SK-N-SH (cell line): ENCODE results near the gene GEMIN8. TPM values are rescaled to one million over a fixed set of nuclear protein-coding genes. Genes with fewer than 3 reads are reported as not detected.
A peak's percentile ranks its signal among the peaks of the same experiment; 100 is the strongest.

Source experiments
- CTCF ChIA-PET: fragments of 300-600, 350-600 bp; formaldehyde crosslinking; extraction: SDS; loops from one replicate; lab custom pipeline; 2021; lab: Yijun Ruan, JAX
- POLR2A ChIA-PET: fragments of 350-600 bp; sonication (Branson Sonifier 250); formaldehyde crosslinking; extraction: SDS; loops from one replicate; lab custom pipeline; 2020; ENCODE audit warnings: antibody characterized with exemption, inconsistent platforms; lab: Yijun Ruan, JAX
- DNase-seq: peaks from one replicate; pipeline ENCODE4 v3.0.0; 2012
- H2AFZ ChIP-seq: fragments of 200-600 bp; sonication (generic); 2 replicates; pipeline ENCODE4 v1.8.1; 2016; ENCODE audit warnings: antibody characterized with exemption, mild to moderate bottlenecking, low read depth
- H3F3A ChIP-seq: fragments of 200-600 bp; sonication (generic); replicated peaks from 2 replicates; pipeline ENCODE3; 2016; ENCODE audit warnings: antibody characterized with exemption, mild to moderate bottlenecking; ENCODE audit not compliant: insufficient read depth
- H3K27ac ChIP-seq, 2 experiments: fragments of 200-500 bp in 1 of 2; fragments of 200-600 bp in 1 of 2; sonication (Bioruptor generic) in 1 of 2; sonication (generic), shearing (Covaris generic) in 1 of 2; 2 replicates each; pipeline versions ENCODE4 v1.5.1 to v1.6.1; 2014 to 2016; ENCODE audit warnings: low read depth in 2 of 2, inconsistent platforms in 1 of 2, low read length in 1 of 2, mild to moderate bottlenecking in 1 of 2, mixed read lengths in 1 of 2
- H3K27me3 ChIP-seq: fragments of 200-600 bp; sonication (generic), shearing (Covaris generic); 2 replicates; pipeline ENCODE4 v1.6.1; 2016; ENCODE audit warnings: mixed run types; ENCODE audit not compliant: insufficient read depth
- H3K36me3 ChIP-seq, 2 experiments: fragments of 200-500 bp in 1 of 2; fragments of 200-600 bp in 1 of 2; sonication (Bioruptor generic) in 1 of 2; sonication (generic) in 1 of 2; replicated peaks in 1 of 2; 2 replicates each; pipeline versions ENCODE3 to v1.5.1; 2014 to 2016; ENCODE audit warnings: low read length in 1 of 2, mild to moderate bottlenecking in 1 of 2; ENCODE audit not compliant: insufficient read depth in 2 of 2, control insufficient read depth in 1 of 2
- H3K4me1 ChIP-seq, 2 experiments: fragments of 200-500 bp in 1 of 2; fragments of 200-600 bp in 1 of 2; sonication (Bioruptor generic) in 1 of 2; sonication (generic), shearing (Covaris generic) in 1 of 2; 2 replicates each; pipeline versions ENCODE4 v1.5.1 to v1.6.1; 2014 to 2016; ENCODE audit warnings: low read depth in 1 of 2, low read length in 1 of 2, mixed run types in 1 of 2; ENCODE audit not compliant: insufficient read depth in 2 of 2, control insufficient read depth in 1 of 2
- H3K4me2 ChIP-seq: fragments of 200-600 bp; sonication (generic), shearing (Covaris generic); 2 replicates; pipeline ENCODE4 v1.6.1; 2017; ENCODE audit warnings: mixed run types
- H3K4me3 ChIP-seq, 2 experiments: fragments of 200-500 bp in 1 of 2; fragments of 200-600 bp in 1 of 2; sonication (Bioruptor generic) in 1 of 2; sonication (generic), shearing (Covaris generic) in 1 of 2; 2 replicates each; pipeline versions ENCODE4 v1.5.1 to v1.8.1; 2014 to 2016; ENCODE audit warnings: low read depth in 2 of 2, inconsistent platforms in 1 of 2, low read length in 1 of 2, mild to moderate bottlenecking in 1 of 2, mixed read lengths in 1 of 2, moderate library complexity in 1 of 2
- H3K79me2 ChIP-seq: fragments of 200-600 bp; sonication (generic); 2 replicates; pipeline ENCODE4 v1.8.1; 2017; ENCODE audit warnings: mild to moderate bottlenecking; ENCODE audit not compliant: insufficient read depth
- H3K9ac ChIP-seq: fragments of 200-600 bp; sonication (generic); 2 replicates; pipeline ENCODE4 v1.6.1; 2017; ENCODE audit warnings: mixed run types
- H3K9me2 ChIP-seq: fragments of 200-600 bp; sonication (generic); 2 replicates; pipeline ENCODE4 v1.6.1; 2017; ENCODE audit warnings: mixed run types
- H3K9me3 ChIP-seq: fragments of 200-600 bp; sonication (generic); 2 replicates; pipeline ENCODE4 v1.6.1; 2017; ENCODE audit warnings: mixed run types, mild to moderate bottlenecking, moderate library complexity
- H4K20me1 ChIP-seq: fragments of 200-600 bp; sonication (generic); 2 replicates; pipeline ENCODE4 v1.6.1; 2017; ENCODE audit warnings: mild to moderate bottlenecking, mixed run types; ENCODE audit not compliant: insufficient read depth
- ELF1 ChIP-seq: IDR thresholded peaks from 2 replicates; pipeline ENCODE4 v1.4.0; 2012
- JUND ChIP-seq: IDR thresholded peaks from 2 replicates; pipeline ENCODE4 v1.4.0; 2012
- MAX ChIP-seq: IDR thresholded peaks from 2 replicates; pipeline ENCODE4 v1.4.0; 2012; ENCODE audit warnings: low read depth
- NFIC ChIP-seq: IDR thresholded peaks from 2 replicates; pipeline ENCODE4 v1.4.0; 2012; ENCODE audit warnings: borderline replicate concordance
- REST ChIP-seq: IDR thresholded peaks from 2 replicates; pipeline ENCODE4 v1.6.1; 2012; ENCODE audit warnings: mild to moderate bottlenecking, low read depth, low read length, moderate library complexity
- RXRA ChIP-seq: IDR thresholded peaks from 2 replicates; pipeline ENCODE4 v1.4.0; 2012; ENCODE audit warnings: low read depth, mild to moderate bottlenecking, borderline replicate concordance
- SMC3 ChIP-seq: IDR thresholded peaks from 2 replicates; pipeline ENCODE4 v1.6.1; 2012; ENCODE audit warnings: low read depth, low read length, improper control_type of control experiment
- TAF1 ChIP-seq: IDR thresholded peaks from 2 replicates; pipeline ENCODE4 v1.6.1; 2012; ENCODE audit warnings: low read depth, mild to moderate bottlenecking, low read length, moderate library complexity, borderline replicate concordance
- ZBTB33 ChIP-seq: IDR thresholded peaks from 2 replicates; pipeline ENCODE4 v1.4.0; 2012; ENCODE audit warnings: low read depth, borderline replicate concordance
- WGBS: methylation state at CpG from one replicate; pipeline ENCODE4 v1.1.6; 2017; ENCODE audit warnings: low lambda C conversion rate; 5-methylcytosine and 5-hydroxymethylcytosine counted together
- polyA plus RNA-seq, 3 experiments: library from polyadenylated mRNA; depleted of rRNA; stranded (reverse); fragments of >200 nt; gene quantifications; 2 replicates each; pipeline ENCODE4 v1.2.3, GENCODE V29; 2012
- TF ChIP-seq, protein P1 (sequence below): IDR thresholded peaks from 2 replicates; pipeline ENCODE4 v1.4.0; 2012; ENCODE audit warnings: low read depth, borderline replicate concordance
- TF ChIP-seq, protein P2 (sequence below): fragments of 200-600 bp; sonication (generic); IDR thresholded peaks from 2 replicates; pipeline ENCODE4 v1.6.1; 2017; ENCODE audit warnings: antibody characterized with exemption, mild to moderate bottlenecking, moderate library complexity

Gene GEMIN8
- polyA plus RNA-seq, 1 of the 3 experiments (the other 2 are of a cell fraction) = 69.8 TPM

DNA sequence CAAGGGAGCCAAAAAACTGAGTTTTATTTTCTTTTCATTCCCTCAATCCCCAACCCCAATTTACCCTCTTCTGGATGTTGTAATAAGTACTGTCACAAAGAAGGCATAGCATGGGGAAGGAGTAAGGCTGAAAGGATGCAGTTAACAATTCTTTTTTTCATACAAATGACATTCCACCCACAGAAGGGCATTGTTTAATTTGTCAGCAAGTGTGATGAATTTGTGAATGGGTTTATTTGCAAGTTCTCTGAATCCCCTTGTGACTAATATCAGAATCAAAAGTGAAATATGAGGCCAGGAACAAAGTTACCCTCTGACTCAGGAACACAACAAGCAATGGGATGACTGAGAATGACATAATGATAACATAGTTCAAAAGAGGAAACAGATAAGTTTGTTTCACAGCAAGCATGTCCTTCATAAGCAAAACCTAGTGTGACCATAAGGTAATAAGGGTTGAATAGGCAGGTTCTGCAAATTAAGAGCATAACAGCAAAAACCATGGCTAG, 2.1 kb downstream of the GEMIN8 start (continued):
- 0 out of 2 replicates have a peak, but pooled peaks have one; percentile 13 for TF ChIP-seq ZBTB33
- no peak for TF ChIP-seq ELF1
- TF ChIP-seq, protein P1, sequence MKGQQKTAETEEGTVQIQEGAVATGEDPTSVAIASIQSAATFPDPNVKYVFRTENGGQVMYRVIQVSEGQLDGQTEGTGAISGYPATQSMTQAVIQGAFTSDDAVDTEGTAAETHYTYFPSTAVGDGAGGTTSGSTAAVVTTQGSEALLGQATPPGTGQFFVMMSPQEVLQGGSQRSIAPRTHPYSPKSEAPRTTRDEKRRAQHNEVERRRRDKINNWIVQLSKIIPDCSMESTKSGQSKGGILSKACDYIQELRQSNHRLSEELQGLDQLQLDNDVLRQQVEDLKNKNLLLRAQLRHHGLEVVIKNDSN = no peak
- no peak for TF ChIP-seq MAX
- TF ChIP-seq, protein P2, sequence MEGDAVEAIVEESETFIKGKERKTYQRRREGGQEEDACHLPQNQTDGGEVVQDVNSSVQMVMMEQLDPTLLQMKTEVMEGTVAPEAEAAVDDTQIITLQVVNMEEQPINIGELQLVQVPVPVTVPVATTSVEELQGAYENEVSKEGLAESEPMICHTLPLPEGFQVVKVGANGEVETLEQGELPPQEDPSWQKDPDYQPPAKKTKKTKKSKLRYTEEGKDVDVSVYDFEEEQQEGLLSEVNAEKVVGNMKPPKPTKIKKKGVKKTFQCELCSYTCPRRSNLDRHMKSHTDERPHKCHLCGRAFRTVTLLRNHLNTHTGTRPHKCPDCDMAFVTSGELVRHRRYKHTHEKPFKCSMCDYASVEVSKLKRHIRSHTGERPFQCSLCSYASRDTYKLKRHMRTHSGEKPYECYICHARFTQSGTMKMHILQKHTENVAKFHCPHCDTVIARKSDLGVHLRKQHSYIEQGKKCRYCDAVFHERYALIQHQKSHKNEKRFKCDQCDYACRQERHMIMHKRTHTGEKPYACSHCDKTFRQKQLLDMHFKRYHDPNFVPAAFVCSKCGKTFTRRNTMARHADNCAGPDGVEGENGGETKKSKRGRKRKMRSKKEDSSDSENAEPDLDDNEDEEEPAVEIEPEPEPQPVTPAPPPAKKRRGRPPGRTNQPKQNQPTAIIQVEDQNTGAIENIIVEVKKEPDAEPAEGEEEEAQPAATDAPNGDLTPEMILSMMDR = no peak
- TF ChIP-seq RXRA = peak; percentile 27; the same call in 1 of the 2 replicates
- TF ChIP-seq SMC3 = no peak
- TF ChIP-seq TAF1 = no peak
- no peak for TF ChIP-seq REST
- TF ChIP-seq JUND = peak; percentile 51

DNA sequence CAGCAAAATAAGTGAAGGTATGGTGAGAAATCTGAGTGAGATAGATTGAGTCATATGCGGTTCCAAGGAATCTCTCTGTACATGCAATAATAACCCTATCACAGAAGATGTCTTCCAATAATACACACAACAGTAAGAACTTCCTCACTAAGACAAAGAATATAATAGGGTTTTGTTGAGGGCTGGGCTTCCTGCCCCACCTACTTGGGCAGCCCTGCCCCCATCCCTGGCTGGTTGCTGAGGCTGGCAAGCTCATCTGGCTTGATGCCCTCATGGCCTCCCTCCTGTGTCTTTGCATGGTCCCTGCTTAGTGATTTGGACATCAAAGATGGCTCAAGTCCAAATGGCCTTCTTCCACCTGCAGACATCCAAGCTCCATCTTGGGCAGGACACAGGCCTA, 2.7 kb downstream of the GEMIN8 start:
- Histone ChIP-seq H3K4me1 (peaks cover 12 to 20% of the 10 kb centered on the region in 2 experiments; a peak in 3 of 4 replicates), H3K4me2 (peak overlapping the region; percentile 85)
- TF ChIP-seq NFIC (0 out of 2 replicates have a peak, but pooled peaks have one; percentile 30), MAX (no peak)
- TF ChIP-seq, all 33 proteins: peak for 1
- POLR2A ChIA-PET = no interaction called here
- no peaks in the 10 kb centered on the region for H3K9me3 ChIP-seq
- peaks cover 39% of the 10 kb centered on the region for H3K79me2 ChIP-seq
- no peak for DNase-seq
- H3K9ac ChIP-seq = no peak overlapping the region
- peak overlapping the region in 1 of 2 experiments; percentile 92; a peak in 2 of 4 replicates for H3K27ac ChIP-seq
- CTCF ChIA-PET = interaction anchor here (1.6 to 1.7 kb wide), 2 partner anchors 368 to 520 kb away, joined by 4 read pairs; no protein-coding TSS in a partner anchor
- no peak overlapping the region for H2AFZ ChIP-seq
- WGBS = 93% methylated on average over 1 of the region's 1 CpG
- peak overlapping the region in 1 of 2 experiments; percentile 31; a peak in 2 of 4 replicates for H3K4me3 ChIP-seq
- no peaks in the 10 kb centered on the region for H4K20me1 ChIP-seq
- H3K27me3 ChIP-seq = no peaks in the 10 kb centered on the region
- peaks cover 5 to 12% of the 10 kb centered on the region in 2 experiments for H3K36me3 ChIP-seq
- H3F3A ChIP-seq = peaks cover 32% of the 10 kb centered on the region
- no peaks in the 10 kb centered on the region for H3K9me2 ChIP-seq
